ENCODE results near the gene EFR3B. TPM values are rescaled to one million over a fixed set of nuclear protein-coding genes. Genes with fewer than 3 reads are reported as not detected.

EFR3B gene
- total RNA-seq, 2 donors from 2014 or later: not detected

DNA sequence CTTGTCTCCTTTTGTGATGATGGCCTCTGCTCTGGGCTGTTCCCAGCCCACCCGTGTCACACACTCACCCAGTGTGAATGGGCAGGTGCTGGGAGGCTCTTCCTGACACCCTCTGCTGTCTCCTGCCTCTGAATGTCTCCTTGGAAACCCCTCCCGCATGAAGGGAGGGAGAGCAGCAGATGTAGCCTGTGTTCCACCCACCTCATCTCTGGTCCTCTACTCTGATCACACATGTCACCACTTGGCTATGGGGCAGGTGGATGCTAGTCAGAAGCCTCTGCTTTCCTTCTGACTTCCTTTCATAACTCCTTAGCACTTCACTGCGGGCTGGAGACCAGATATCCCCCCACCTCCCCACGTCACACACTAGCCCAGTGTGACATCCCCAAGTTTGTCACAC is 23.9 kb downstream of the EFR3B start:
- no peaks in the 10 kb centered on the region for H3K4me1 Mint-ChIP-seq
- peaks cover 5% of the 10 kb centered on the region for H3K27me3 Mint-ChIP-seq
- no peaks in the 10 kb centered on the region for H3K9me3 ChIP-seq (ENCODE audit: control insufficient read depth, low read length, poor library complexity, severe bottlenecking)
- no peak overlapping the region for H3K27ac Mint-ChIP-seq
- DNase-seq (no peak), ATAC-seq (no peak)
- H3K36me3 Mint-ChIP-seq (ENCODE audit: low read depth): peaks cover 3% of the 10 kb centered on the region
- no peak overlapping the region for H3K4me3 Mint-ChIP-seq

DNA sequence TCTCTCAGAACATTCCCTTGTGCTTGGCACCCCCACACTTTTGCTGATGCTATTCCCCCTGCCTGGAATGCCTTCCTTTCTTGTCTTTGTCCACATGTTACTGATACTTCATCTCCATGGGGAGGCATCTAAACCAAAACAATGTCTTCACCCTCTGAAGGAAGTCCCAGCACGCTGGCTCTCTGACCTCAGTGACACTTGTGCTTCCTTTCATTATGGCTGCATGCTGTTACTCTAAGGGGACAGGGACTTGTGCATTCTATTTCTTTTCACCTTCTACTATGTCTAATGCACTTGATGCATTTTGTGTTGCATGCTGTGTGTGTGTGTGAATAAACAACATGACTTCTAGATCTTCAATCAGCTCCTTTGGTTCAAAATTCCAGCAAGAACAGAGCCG is 24.6 kb downstream of the EFR3B start:
- no peak overlapping the region for H3K4me3 Mint-ChIP-seq
- peaks cover 3% of the 10 kb centered on the region for H3K36me3 Mint-ChIP-seq (ENCODE audit: low read depth)
- H3K9me3 ChIP-seq (ENCODE audit: control insufficient read depth, low read length, poor library complexity, severe bottlenecking): no peaks in the 10 kb centered on the region
- no peaks in the 10 kb centered on the region for H3K4me1 Mint-ChIP-seq
- H3K27me3 Mint-ChIP-seq: peaks cover 5% of the 10 kb centered on the region
- no peak overlapping the region for H3K27ac Mint-ChIP-seq
- ATAC-seq (no peak), DNase-seq (no peak)

- Mint-ChIP-seq H3K4me1 (no peaks in the 10 kb centered on the region), H3K4me3 (no peak overlapping the region), H3K27ac (no peak overlapping the region), H3K36me3 (ENCODE audit: low read depth) (peaks cover 5% of the 10 kb centered on the region), H3K27me3 (peaks cover 14% of the 10 kb centered on the region)
- no peaks in the 10 kb centered on the region for H3K9me3 ChIP-seq (ENCODE audit: control insufficient read depth, low read length, poor library complexity, severe bottlenecking)
- ATAC-seq: no peak
- no peak for DNase-seq
Measured at GRCh38 chr2:25068217-25068616, 26.3 kb downstream of the EFR3B start.

- H3K4me3 Mint-ChIP-seq: no peak overlapping the region
- peaks cover 36% of the 10 kb centered on the region for H3K27me3 Mint-ChIP-seq
- H3K36me3 Mint-ChIP-seq (ENCODE audit: low read depth): peaks cover 4% of the 10 kb centered on the region
- peaks cover 3% of the 10 kb centered on the region for H3K4me1 Mint-ChIP-seq
- ATAC-seq (no peak), DNase-seq (no peak)
- H3K9me3 ChIP-seq (ENCODE audit: control insufficient read depth, low read length, poor library complexity, severe bottlenecking): no peaks in the 10 kb centered on the region
- H3K27ac Mint-ChIP-seq: no peak overlapping the region
Measured at GRCh38 chr2:25071966-25072365, 30.1 kb downstream of the EFR3B start.

DNA sequence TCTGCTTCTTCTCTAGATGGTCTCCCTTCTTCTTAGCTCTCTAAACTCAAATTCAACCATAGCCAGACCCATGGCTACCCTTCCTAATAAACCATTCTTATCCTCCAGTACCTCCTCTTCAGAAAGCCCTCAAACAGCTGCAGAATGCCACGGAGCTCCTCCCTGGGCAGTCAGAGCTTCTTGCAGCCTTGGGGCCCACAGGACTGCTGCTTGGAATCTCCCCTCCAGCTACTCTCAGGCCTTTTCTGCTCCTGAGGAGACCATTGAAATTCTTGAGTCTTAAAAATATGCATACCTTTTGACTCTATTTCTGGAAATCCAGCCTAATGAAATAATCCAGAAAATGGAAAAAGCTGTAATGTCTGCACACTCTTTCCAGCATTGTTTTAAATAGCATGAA is 30.7 kb downstream of the EFR3B start:
- ATAC-seq: no peak
- no peak overlapping the region for H3K4me3 Mint-ChIP-seq
- no peak overlapping the region for H3K27ac Mint-ChIP-seq
- DNase-seq: no peak
- H3K36me3 Mint-ChIP-seq (ENCODE audit: low read depth): peaks cover 4% of the 10 kb centered on the region
- H3K9me3 ChIP-seq (ENCODE audit: control insufficient read depth, low read length, poor library complexity, severe bottlenecking): no peaks in the 10 kb centered on the region
- peaks cover 3% of the 10 kb centered on the region for H3K4me1 Mint-ChIP-seq
- peaks cover 39% of the 10 kb centered on the region for H3K27me3 Mint-ChIP-seq

DNA sequence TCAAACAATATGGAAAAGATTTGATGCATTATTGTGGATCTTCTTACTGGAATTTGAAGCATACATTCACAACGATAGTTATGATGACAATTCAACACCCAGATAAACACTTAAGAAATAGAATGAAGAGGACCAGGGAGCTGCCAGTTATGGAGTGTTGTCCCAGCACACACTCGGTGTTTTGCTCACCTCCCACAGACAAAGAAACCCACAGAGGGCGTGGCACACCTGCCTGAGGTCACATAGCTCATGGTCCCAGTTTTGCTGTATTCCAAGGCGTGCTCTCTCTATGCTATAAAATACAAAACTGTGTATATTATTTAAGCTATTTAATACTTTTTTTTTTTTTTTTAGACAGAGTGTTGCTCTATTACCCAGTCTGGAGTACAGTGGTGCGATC is 31.1 kb downstream of the EFR3B start:
- peaks cover 4% of the 10 kb centered on the region for H3K36me3 Mint-ChIP-seq (ENCODE audit: low read depth)
- no peak overlapping the region for H3K27ac Mint-ChIP-seq
- no peak overlapping the region for H3K4me3 Mint-ChIP-seq
- peaks cover 42% of the 10 kb centered on the region for H3K27me3 Mint-ChIP-seq
- no peak for DNase-seq
- ATAC-seq: no peak
- H3K9me3 ChIP-seq (ENCODE audit: control insufficient read depth, low read length, poor library complexity, severe bottlenecking): no peaks in the 10 kb centered on the region
- peaks cover 3% of the 10 kb centered on the region for H3K4me1 Mint-ChIP-seq

GRCh38 chr2:25073914-25074313 is 32.0 kb downstream of the EFR3B start:
- Mint-ChIP-seq H3K36me3 (ENCODE audit: low read depth) (peaks cover 4% of the 10 kb centered on the region), H3K27me3 (peaks cover 51% of the 10 kb centered on the region), H3K27ac (no peak overlapping the region), H3K4me3 (no peak overlapping the region), H3K4me1 (peaks cover 3% of the 10 kb centered on the region)
- no peak for ATAC-seq
- H3K9me3 ChIP-seq (ENCODE audit: control insufficient read depth, low read length, poor library complexity, severe bottlenecking): no peaks in the 10 kb centered on the region
- DNase-seq: no peak

- no peaks in the 10 kb centered on the region for H3K9me3 ChIP-seq (ENCODE audit: control insufficient read depth, low read length, poor library complexity, severe bottlenecking)
- H3K27ac Mint-ChIP-seq: no peak overlapping the region
- ATAC-seq: no peak
- DNase-seq: no peak
- H3K4me3 Mint-ChIP-seq: no peak overlapping the region
- H3K4me1 Mint-ChIP-seq: peaks cover 3% of the 10 kb centered on the region
- H3K27me3 Mint-ChIP-seq: peaks cover 56% of the 10 kb centered on the region
- H3K36me3 Mint-ChIP-seq (ENCODE audit: low read depth): peaks cover 4% of the 10 kb centered on the region
Measured at GRCh38 chr2:25074826-25075225, 33.0 kb downstream of the EFR3B start.

DNA sequence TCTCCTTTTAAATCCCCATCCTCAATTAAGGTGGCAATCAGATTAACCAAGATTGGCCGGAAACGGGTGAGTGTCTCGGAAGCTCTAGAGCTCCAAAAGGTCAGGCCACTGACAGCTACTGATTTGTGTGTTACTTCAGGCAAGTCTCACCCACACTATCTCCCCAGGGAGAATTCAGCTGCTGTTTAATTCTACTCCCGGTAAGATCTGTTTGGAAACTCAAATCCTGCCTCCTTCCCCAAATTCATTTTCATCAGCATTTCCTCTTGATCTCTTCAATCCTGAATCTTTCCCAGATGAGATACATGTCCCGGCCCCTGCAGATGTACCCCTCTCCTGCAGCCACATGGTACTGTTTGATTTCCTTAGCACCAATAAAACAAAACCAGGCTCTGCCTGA is 34.9 kb downstream of the EFR3B start:
- H3K9me3 ChIP-seq (ENCODE audit: control insufficient read depth, low read length, poor library complexity, severe bottlenecking): no peaks in the 10 kb centered on the region
- no peak for ATAC-seq
- H3K27ac Mint-ChIP-seq: peak overlapping the region; percentile 24
- no peak overlapping the region for H3K4me3 Mint-ChIP-seq
- H3K27me3 Mint-ChIP-seq: peaks cover 64% of the 10 kb centered on the region
- H3K4me1 Mint-ChIP-seq: peaks cover 5% of the 10 kb centered on the region
- peaks cover 4% of the 10 kb centered on the region for H3K36me3 Mint-ChIP-seq (ENCODE audit: low read depth)
- DNase-seq: no peak

DNA sequence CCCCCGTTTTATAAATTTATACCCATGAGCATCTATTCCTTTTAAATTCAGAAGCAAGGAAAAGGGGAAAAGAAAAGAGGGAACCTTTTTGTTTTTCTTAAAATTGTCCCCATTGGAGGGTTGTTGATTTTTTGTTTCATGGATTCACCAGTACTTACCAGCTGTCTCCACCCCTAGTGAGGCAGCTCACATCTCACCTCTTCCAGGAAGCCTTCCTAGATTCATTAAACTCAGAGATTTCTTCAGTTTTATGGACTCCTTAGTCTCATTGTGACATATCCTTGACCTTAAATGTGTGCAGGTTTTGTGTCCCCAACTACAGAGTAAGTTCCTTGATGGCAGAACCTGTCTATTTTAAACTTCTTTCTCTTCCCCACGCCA is 35.9 kb downstream of the EFR3B start:
- DNase-seq: no peak
- no peak overlapping the region for H3K4me3 Mint-ChIP-seq
- peaks cover 7% of the 10 kb centered on the region for H3K4me1 Mint-ChIP-seq
- no peak for ATAC-seq
- H3K27ac Mint-ChIP-seq: no peak overlapping the region
- H3K9me3 ChIP-seq (ENCODE audit: control insufficient read depth, low read length, poor library complexity, severe bottlenecking): no peaks in the 10 kb centered on the region
- peaks cover 67% of the 10 kb centered on the region for H3K27me3 Mint-ChIP-seq
- H3K36me3 Mint-ChIP-seq (ENCODE audit: low read depth): peaks cover 2% of the 10 kb centered on the region

DNA sequence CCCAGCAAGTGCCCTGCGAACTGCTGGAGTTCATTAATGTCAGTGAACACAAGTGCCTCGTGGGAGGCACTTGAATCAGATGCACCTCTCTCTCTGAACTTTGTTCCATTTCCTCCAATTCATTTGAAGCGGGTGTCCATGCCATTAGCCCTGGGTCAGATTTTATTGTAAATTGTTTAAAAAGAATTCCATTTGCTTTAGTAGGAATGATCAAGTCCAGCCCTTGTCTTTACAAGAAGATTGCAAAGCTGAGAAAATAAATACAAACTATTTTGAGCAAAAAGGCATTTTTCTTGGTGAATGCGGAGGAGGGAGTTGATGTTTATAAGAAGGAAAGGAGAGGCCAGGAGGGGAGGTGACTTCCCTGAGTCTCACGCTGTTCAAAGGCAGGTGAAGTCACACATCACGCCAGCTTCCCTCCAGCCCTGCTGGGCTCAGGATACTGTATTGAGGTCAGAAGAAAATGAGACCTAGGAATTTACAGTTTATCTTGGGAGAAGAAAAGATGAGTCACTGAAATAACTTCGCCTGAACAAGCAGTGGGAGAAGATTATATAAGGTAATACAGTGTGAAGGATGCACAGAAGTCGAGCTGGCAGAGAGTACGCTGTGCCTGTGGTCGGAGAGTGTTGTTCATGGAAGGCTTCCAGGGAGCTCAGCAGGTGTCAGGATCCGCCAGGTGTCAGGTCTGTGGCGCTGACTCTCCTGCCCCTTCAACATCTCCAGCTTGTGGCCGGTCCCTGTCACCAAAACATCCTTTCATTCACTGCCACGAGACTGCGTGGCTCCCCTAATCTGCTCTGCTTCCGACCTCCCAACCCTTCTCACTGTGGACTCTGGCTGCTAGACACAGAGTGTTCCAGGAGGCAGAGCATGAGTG is 36.5 kb downstream of the EFR3B start:
- H3K27ac Mint-ChIP-seq: no peak overlapping the region
- ATAC-seq: no peak

DNA sequence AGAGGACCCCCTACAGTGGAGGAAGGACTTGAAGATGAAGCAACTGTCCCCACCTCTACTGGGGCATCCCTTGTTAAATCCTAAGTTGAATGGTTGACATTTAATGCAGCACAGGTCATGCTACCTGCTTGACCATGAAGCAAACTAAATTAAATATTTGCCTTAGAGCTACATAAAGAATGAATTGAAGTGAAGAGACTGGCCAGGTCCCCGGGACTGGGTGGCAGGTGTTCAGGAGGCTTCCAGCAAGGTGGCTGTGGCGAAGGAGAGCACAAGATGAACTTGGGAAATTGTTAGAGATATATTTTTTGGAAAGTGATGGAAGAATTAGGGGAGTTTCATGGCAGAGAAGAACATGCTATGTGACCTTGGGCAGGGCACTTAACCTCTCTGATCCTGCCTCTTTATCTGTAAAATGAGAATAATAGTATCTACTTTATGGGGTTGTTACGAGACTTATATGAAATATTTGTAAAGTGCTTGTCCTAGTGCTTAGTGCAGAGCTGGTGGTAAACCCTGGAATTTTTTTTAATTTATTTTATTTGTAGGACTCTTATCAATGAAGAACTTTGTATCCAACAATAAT is 37.3 kb downstream of the EFR3B start:
- peaks cover 4% of the 10 kb centered on the region for H3K4me1 Mint-ChIP-seq
- no peaks in the 10 kb centered on the region for H3K36me3 Mint-ChIP-seq (ENCODE audit: low read depth)
- no peak overlapping the region for H3K27ac Mint-ChIP-seq
- peaks cover 64% of the 10 kb centered on the region for H3K27me3 Mint-ChIP-seq
- ATAC-seq (no peak), DNase-seq (no peak)
- H3K4me3 Mint-ChIP-seq: no peak overlapping the region
- no peaks in the 10 kb centered on the region for H3K9me3 ChIP-seq (ENCODE audit: control insufficient read depth, low read length, poor library complexity, severe bottlenecking)

More for the DNA sequence above, 36.5 kb downstream of the EFR3B start:
- H3K4me3 Mint-ChIP-seq: no peak overlapping the region
- H3K9me3 ChIP-seq (ENCODE audit: control insufficient read depth, low read length, poor library complexity, severe bottlenecking): no peaks in the 10 kb centered on the region
- H3K4me1 Mint-ChIP-seq: peaks cover 7% of the 10 kb centered on the region
- H3K27me3 Mint-ChIP-seq: peaks cover 68% of the 10 kb centered on the region
- peaks cover 2% of the 10 kb centered on the region for H3K36me3 Mint-ChIP-seq (ENCODE audit: low read depth)
- no peak for DNase-seq

- H3K4me1 Mint-ChIP-seq: peaks cover 6% of the 10 kb centered on the region
- H3K36me3 Mint-ChIP-seq (ENCODE audit: low read depth): no peaks in the 10 kb centered on the region
- no peak overlapping the region for H3K4me3 Mint-ChIP-seq
- peaks cover 52% of the 10 kb centered on the region for H3K27me3 Mint-ChIP-seq
- H3K9me3 ChIP-seq (ENCODE audit: control insufficient read depth, low read length, poor library complexity, severe bottlenecking): no peaks in the 10 kb centered on the region
- no peak overlapping the region for H3K27ac Mint-ChIP-seq
- DNase-seq (no peak), ATAC-seq (no peak)
Measured at GRCh38 chr2:25081237-25081790, 39.4 kb downstream of the EFR3B start.
